SJSA1 (cell line): ENCODE results near the gene SYT12. TPM values are rescaled to one million over a fixed set of nuclear protein-coding genes. Genes with fewer than 3 reads are reported as not detected.

ENCODE experiments used
- DNase-seq, 2 experiments: peaks; one replicate each; pipeline ENCODE4 v3.0.0-alpha.2; 2015 to 2020; ENCODE audit warnings: low spot score in 2 of 2, low read depth in 1 of 2
- H3K27ac ChIP-seq: fragments of 250-450 bp; sonication (Bioruptor Pico); 2 replicates; pipeline ENCODE4 v1.5.1; 2020; ENCODE audit warnings: mild to moderate bottlenecking, moderate library complexity
- H3K27me3 ChIP-seq: fragments of 250-450 bp; sonication (Bioruptor Pico); replicated peaks from 2 replicates; pipeline ENCODE4 v1.5.1; 2020; ENCODE audit warnings: mild to moderate bottlenecking, moderate library complexity
- H3K36me3 ChIP-seq: fragments of 250-450 bp; sonication (Bioruptor Pico); 2 replicates; pipeline ENCODE4 v1.5.1; 2020; ENCODE audit warnings: mild to moderate bottlenecking
- H3K4me1 ChIP-seq: fragments of 250-450 bp; sonication (Bioruptor Pico); replicated peaks from 2 replicates; pipeline ENCODE4 v1.6.1; 2021; ENCODE audit warnings: mild to moderate bottlenecking
- H3K4me3 ChIP-seq: fragments of 250-450 bp; sonication (Bioruptor Pico); 2 replicates; pipeline ENCODE4 v1.5.1; 2020; ENCODE audit warnings: mild to moderate bottlenecking
- H3K9me3 ChIP-seq: fragments of 250-450 bp; sonication (Bioruptor Pico); replicated peaks from 2 replicates; pipeline ENCODE4 v1.5.1; 2020; ENCODE audit warnings: mild to moderate bottlenecking
- total RNA-seq: library from RNA; depleted of rRNA; stranded (reverse); fragments of >200 nt; shearing (Covaris generic); gene quantifications from 2 replicates; pipeline ENCODE4 v1.2.3, GENCODE V29; 2014

The SYT12 gene
- total RNA-seq, 1 experiment from 2014 or later: 0.29 TPM

GRCh38 chr11:67062526-67063373 lies 39.8 kb downstream of the SYT12 start:
- DNase-seq: no peak
- Histone ChIP-seq H3K4me1 (0 out of 2 replicates have a peak, but pooled peaks cover 4% of the 10 kb centered on the region), H3K4me3 (no peak overlapping the region), H3K9me3 (no peaks in the 10 kb centered on the region), H3K27me3 (no peaks in the 10 kb centered on the region), H3K27ac (no peak overlapping the region), H3K36me3 (no peaks in the 10 kb centered on the region)

GRCh38 chr11:67066333-67066709 lies 43.4 kb downstream of the SYT12 start:
- H3K4me3 ChIP-seq: no peak overlapping the region
- no peaks in the 10 kb centered on the region for H3K9me3 ChIP-seq
- no peak for DNase-seq
- H3K36me3 ChIP-seq: no peaks in the 10 kb centered on the region
- H3K27ac ChIP-seq: no peak overlapping the region
- H3K27me3 ChIP-seq: no peaks in the 10 kb centered on the region
- peaks cover 4% of the 10 kb centered on the region; the same call in 1 of the 2 replicates for H3K4me1 ChIP-seq

DNA sequence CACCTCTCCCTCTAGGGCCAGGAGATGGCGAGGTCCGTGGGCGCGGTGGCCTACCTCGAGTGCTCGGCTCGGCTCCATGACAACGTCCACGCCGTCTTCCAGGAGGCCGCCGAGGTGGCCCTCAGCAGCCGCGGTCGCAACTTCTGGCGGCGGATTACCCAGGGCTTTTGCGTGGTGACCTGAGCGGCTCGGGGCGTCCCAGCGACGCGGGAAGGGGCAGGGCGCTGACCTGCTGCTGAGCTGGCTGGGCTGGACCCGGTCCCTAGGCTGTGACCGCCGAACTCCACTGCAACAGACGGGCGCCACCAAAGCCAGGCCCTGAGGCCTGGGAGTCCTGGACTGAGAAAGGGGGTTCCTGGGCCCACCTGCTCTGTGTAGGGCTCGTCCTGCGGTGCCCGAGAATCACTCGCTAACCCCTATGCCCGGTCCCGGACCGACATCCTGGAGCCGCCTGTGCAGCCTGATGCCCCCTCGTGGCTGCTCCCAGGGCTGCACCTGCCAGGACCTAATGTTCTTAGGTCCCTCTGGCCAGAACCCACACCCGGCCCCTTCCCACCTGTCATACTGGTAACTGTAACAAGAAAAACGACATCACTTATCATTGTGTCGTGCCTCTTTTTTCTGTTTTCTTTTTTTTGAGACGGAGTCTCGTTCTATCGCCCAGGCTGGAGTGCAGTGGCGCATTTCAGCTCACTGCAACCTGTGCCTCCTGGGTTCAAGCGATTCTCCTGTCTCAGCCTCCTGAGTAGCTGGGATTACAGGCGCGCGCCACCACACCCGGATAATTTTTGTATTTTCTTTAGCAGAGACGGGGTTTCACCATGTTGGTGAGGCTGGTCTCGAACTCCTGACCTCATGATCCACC lies 48.7 kb downstream of the SYT12 start:
- no peak overlapping the region for H3K4me3 ChIP-seq
- H3K27ac ChIP-seq: no peak overlapping the region
- H3K27me3 ChIP-seq: no peaks in the 10 kb centered on the region
- H3K9me3 ChIP-seq: no peaks in the 10 kb centered on the region
- no peaks in the 10 kb centered on the region for H3K36me3 ChIP-seq
- peak; percentile 54 to 79 for DNase-seq
- H3K4me1 ChIP-seq: peaks cover 3% of the 10 kb centered on the region; the same call in 1 of the 2 replicates

GRCh38 chr11:67072295-67072694 lies 49.4 kb downstream of the SYT12 start:
- no peaks in the 10 kb centered on the region for H3K36me3 ChIP-seq
- no peaks in the 10 kb centered on the region for H3K27me3 ChIP-seq
- H3K9me3 ChIP-seq: no peaks in the 10 kb centered on the region
- DNase-seq: no peak
- H3K4me3 ChIP-seq: no peak overlapping the region
- peaks cover 3% of the 10 kb centered on the region; the same call in 1 of the 2 replicates for H3K4me1 ChIP-seq
- no peak overlapping the region for H3K27ac ChIP-seq

- H3K9me3 ChIP-seq: no peaks in the 10 kb centered on the region
- no peaks in the 10 kb centered on the region for H3K27me3 ChIP-seq
- H3K27ac ChIP-seq: no peak overlapping the region
- no peak for DNase-seq
- H3K36me3 ChIP-seq: no peaks in the 10 kb centered on the region
- H3K4me1 ChIP-seq: peaks cover 13% of the 10 kb centered on the region
- H3K4me3 ChIP-seq: no peak overlapping the region
Observed at GRCh38 chr11:67073908-67074307, 51.0 kb downstream of the SYT12 start.

- no peak for DNase-seq
- H3K27ac ChIP-seq: no peak overlapping the region
- H3K4me3 ChIP-seq: no peak overlapping the region
- peaks cover 18% of the 10 kb centered on the region for H3K4me1 ChIP-seq
- no peaks in the 10 kb centered on the region for H3K27me3 ChIP-seq
- no peaks in the 10 kb centered on the region for H3K36me3 ChIP-seq
- H3K9me3 ChIP-seq: no peaks in the 10 kb centered on the region
Observed at GRCh38 chr11:67076202-67076601, 53.3 kb downstream of the SYT12 start.

GRCh38 chr11:67079065-67079705 lies 56.3 kb downstream of the SYT12 start:
- DNase-seq: no peak
- Histone ChIP-seq H3K4me1 (peaks cover 15% of the 10 kb centered on the region), H3K9me3 (no peaks in the 10 kb centered on the region), H3K27me3 (no peaks in the 10 kb centered on the region), H3K36me3 (no peaks in the 10 kb centered on the region), H3K4me3 (no peak overlapping the region), H3K27ac (peak overlapping the region; percentile 58; the same call in 1 of the 2 replicates)

DNA sequence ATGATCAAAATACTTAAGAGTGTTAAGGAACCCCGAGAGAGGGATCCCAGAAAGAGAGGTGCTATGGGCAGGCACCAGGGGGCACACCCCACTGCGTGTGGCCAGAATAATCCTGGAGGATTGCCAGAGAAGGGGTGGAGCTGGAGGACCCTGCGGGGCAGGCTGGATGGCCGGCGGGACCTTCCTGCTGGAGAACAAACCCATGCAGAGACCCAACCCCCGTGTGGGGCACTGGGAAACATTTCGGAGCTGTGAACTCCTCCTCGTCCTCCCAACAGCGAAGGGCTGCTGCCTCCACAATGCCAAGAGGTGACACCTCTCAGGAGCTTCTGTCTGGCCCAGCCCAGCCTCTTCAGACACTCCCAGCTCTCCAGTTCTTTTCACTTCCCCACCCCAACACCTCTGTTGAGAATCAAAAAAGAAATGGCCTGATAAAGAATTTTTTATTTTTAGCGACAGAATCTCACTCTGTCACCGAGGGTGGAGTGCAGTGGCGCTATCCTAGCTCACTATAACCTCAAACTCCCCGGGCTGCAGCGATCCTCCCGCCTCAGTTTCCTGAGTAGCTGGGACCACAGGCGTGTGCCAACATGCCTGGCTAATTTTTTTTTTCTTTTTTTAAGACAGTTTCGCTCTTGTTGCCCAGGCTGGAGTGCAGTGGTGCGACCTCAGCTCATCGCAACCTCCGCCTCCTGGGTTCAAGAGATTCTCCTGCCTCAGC lies 59.3 kb downstream of the SYT12 start:
- H3K9me3 ChIP-seq: no peaks in the 10 kb centered on the region
- H3K27ac ChIP-seq: no peak overlapping the region
- H3K4me1 ChIP-seq: peaks cover 15% of the 10 kb centered on the region
- H3K4me3 ChIP-seq: no peak overlapping the region
- no peaks in the 10 kb centered on the region for H3K36me3 ChIP-seq
- no peak for DNase-seq
- no peaks in the 10 kb centered on the region for H3K27me3 ChIP-seq

DNA sequence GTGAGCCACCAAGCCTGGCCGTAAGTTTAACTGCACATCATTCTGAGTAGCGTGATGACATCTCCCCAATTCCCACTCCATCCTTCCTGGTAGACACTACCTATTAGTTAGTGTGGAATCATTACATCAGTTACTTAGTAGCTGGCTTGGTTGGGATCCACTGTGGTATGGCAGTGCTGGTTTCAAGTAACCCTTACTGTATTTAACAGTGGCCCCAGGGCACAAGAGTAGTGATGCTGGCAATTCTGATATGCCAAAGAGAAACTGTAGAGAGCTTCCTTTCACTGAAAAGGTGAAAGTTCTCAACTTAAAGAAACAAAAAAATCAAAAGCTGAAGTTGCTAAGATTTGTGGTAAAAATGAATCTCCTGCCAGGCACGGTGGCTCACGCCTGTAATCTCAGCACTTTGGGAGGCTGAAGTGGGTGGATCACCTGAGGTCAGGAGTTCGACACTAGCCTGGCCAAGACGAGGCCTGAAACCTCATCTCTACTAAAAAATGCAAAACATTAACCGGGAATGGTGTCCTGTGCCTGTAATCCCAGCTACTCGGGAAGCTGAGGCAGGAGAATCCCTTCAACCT lies 60.9 kb downstream of the SYT12 start:
- no peak for DNase-seq
- Histone ChIP-seq H3K27me3 (no peaks in the 10 kb centered on the region), H3K9me3 (no peaks in the 10 kb centered on the region), H3K4me1 (peaks cover 5% of the 10 kb centered on the region), H3K4me3 (no peak overlapping the region), H3K36me3 (no peaks in the 10 kb centered on the region), H3K27ac (no peak overlapping the region)

- Histone ChIP-seq H3K36me3 (no peaks in the 10 kb centered on the region), H3K27me3 (no peaks in the 10 kb centered on the region), H3K4me1 (no peaks in the 10 kb centered on the region; the same call in 1 of the 2 replicates), H3K9me3 (no peaks in the 10 kb centered on the region), H3K27ac (no peak overlapping the region), H3K4me3 (no peak overlapping the region)
- DNase-seq: no peak
Observed at GRCh38 chr11:67085617-67086016, 62.7 kb downstream of the SYT12 start.

- H3K4me3 ChIP-seq: no peak overlapping the region
- H3K27me3 ChIP-seq: no peaks in the 10 kb centered on the region
- H3K9me3 ChIP-seq: no peaks in the 10 kb centered on the region
- no peak overlapping the region for H3K27ac ChIP-seq
- no peaks in the 10 kb centered on the region for H3K4me1 ChIP-seq
- no peak for DNase-seq
- H3K36me3 ChIP-seq: no peaks in the 10 kb centered on the region
Observed at GRCh38 chr11:67090717-67091116, 67.8 kb downstream of the SYT12 start.

- no peaks in the 10 kb centered on the region for H3K9me3 ChIP-seq
- no peaks in the 10 kb centered on the region for H3K4me1 ChIP-seq
- H3K4me3 ChIP-seq: no peak overlapping the region
- no peaks in the 10 kb centered on the region for H3K27me3 ChIP-seq
- no peak for DNase-seq
- no peaks in the 10 kb centered on the region for H3K36me3 ChIP-seq
- H3K27ac ChIP-seq: no peak overlapping the region
Observed at GRCh38 chr11:67095214-67095507, 72.2 kb downstream of the SYT12 start.

DNA sequence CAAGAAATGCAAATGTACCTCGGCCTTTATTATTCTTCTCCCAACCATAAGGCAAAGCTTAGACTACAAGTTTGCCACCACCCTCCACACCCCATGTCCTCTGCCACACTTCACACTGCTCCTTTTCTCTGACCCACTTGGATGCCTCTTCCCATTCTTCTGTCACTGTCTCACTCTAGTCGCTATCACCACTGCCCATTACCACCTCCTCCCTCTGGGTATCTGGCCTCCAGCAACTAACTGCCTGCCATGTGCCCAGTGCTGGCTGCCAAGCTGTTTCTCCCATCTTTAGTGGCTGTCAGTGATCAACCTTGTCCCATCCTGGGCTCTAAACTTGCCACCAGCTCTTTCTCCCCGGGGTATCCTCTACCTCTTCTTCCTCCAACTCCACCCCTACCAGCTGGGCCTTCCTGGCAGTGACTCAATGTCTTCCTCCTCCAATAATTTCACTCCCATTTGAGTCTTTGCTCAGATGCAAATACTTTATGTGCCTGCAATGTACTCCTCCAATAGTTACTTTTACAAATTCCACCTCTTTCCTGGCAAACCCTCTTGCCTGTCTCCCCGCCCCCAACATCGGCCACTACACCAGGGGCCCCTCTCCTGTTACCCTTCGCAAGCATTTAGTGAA lies 76.0 kb downstream of the SYT12 start:
- no peaks in the 10 kb centered on the region for H3K27me3 ChIP-seq
- no peak overlapping the region for H3K4me3 ChIP-seq
- no peaks in the 10 kb centered on the region for H3K9me3 ChIP-seq
- H3K4me1 ChIP-seq: no peaks in the 10 kb centered on the region
- no peak for DNase-seq
- H3K36me3 ChIP-seq: no peaks in the 10 kb centered on the region
- no peak overlapping the region for H3K27ac ChIP-seq
